Upper lobe of left lung (tissue), 4 donors: Measurements from ENCODE around the gene BCAS1.

Source experiments
- CTCF ChIP-seq, 6 experiments: fragments of 450-650 bp in 4 of 6; fragments of 200-600 bp in 2 of 6; sonication (generic) in 2 of 6; IDR thresholded peaks; one replicate each; pipeline ENCODE4 v1.5.1; 2016 to 2019; ENCODE audit warnings: antibody characterized with exemption in 6 of 6
- EP300 ChIP-seq, 4 donors: sonication (generic); formaldehyde crosslinking; IDR thresholded peaks; one replicate each; pipeline ENCODE4 v1.5.1; 2017; ENCODE audit warnings: antibody characterized with exemption in 4 of 4, control low read depth in 2 of 4
- POLR2A ChIP-seq, 4 donors: fragments of 450-650 bp; IDR thresholded peaks; one replicate each; pipeline ENCODE4 v1.5.1; 2016 to 2017; ENCODE audit warnings: antibody characterized with exemption in 4 of 4, mild to moderate bottlenecking in 2 of 4

DNA sequence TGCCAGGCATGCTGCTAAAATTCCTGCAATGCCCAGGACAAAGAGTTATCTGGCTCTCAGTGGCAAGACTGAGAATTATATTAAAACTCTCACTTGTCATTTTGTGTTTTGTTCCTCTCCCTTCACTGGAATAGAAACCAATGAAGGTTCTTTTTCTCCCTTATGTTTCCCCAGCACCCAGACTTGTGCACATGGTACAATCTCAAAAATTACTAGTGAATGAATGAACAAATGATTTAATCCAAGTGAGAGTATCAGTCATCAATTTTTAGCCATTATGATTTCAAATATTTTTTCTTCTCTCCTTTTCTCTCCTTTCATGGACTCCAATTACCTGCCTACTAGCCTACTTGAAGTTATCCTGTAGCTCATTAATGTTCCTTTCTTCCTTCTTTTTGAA lies 70.1 kb downstream of the BCAS1 start:
- TF ChIP-seq EP300 (IDR thresholded peaks at IDR 0.05): no peak
- TF ChIP-seq CTCF (IDR thresholded peaks at IDR 0.05): no peak
- TF ChIP-seq POLR2A (IDR thresholded peaks at IDR 0.05): no peak
